ENCODE data around the gene SEC16A.

Gene SEC16A

GRCh38 chr9:136530461-136531089, 47.7 kb upstream of the SEC16A start:
- no peak overlapping the region for H3K27ac ChIP-seq
- no peaks in the 10 kb centered on the region for H4K20me1 ChIP-seq (ENCODE audit: insufficient read depth)
- TF ChIP-seq, protein P1, sequence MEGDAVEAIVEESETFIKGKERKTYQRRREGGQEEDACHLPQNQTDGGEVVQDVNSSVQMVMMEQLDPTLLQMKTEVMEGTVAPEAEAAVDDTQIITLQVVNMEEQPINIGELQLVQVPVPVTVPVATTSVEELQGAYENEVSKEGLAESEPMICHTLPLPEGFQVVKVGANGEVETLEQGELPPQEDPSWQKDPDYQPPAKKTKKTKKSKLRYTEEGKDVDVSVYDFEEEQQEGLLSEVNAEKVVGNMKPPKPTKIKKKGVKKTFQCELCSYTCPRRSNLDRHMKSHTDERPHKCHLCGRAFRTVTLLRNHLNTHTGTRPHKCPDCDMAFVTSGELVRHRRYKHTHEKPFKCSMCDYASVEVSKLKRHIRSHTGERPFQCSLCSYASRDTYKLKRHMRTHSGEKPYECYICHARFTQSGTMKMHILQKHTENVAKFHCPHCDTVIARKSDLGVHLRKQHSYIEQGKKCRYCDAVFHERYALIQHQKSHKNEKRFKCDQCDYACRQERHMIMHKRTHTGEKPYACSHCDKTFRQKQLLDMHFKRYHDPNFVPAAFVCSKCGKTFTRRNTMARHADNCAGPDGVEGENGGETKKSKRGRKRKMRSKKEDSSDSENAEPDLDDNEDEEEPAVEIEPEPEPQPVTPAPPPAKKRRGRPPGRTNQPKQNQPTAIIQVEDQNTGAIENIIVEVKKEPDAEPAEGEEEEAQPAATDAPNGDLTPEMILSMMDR (conservative IDR thresholded peaks at IDR 0.05; ENCODE audit: low read depth, low read length), result no peak
- H3K27me3 ChIP-seq (ENCODE audit: insufficient read depth, low read depth), result peaks cover 61% of the 10 kb centered on the region
- H3K4me2 ChIP-seq, result no peak overlapping the region
- H2AFZ ChIP-seq (ENCODE audit: low read depth), result no peak overlapping the region
- H3K4me3 ChIP-seq (IDR thresholded peaks at IDR 0.05; ENCODE audit: insufficient read depth, low read depth, low read length), result no peak overlapping the region
- no peaks in the 10 kb centered on the region for H3K36me3 ChIP-seq (ENCODE audit: insufficient read depth)
- no peaks in the 10 kb centered on the region for H3K79me2 ChIP-seq (ENCODE audit: insufficient read depth, low read depth)
- H3K9ac ChIP-seq, result no peak overlapping the region
- H3K4me1 ChIP-seq (ENCODE audit: low read depth, poor library complexity, severe bottlenecking), result no peaks in the 10 kb centered on the region

GRCh38 chr9:136529516-136530460, 46.9 kb upstream of the SEC16A start:
- TF ChIP-seq, protein P1 (conservative IDR thresholded peaks at IDR 0.05; ENCODE audit: low read depth, low read length), result no peak
- no peak overlapping the region for H3K4me2 ChIP-seq
- no peak overlapping the region for H2AFZ ChIP-seq (ENCODE audit: low read depth)
- no peaks in the 10 kb centered on the region for H3K4me1 ChIP-seq (ENCODE audit: low read depth, poor library complexity, severe bottlenecking)
- H3K79me2 ChIP-seq (ENCODE audit: insufficient read depth, low read depth), result no peaks in the 10 kb centered on the region
- H3K4me3 ChIP-seq (IDR thresholded peaks at IDR 0.05; ENCODE audit: insufficient read depth, low read depth, low read length), result no peak overlapping the region
- H3K27me3 ChIP-seq (ENCODE audit: insufficient read depth, low read depth), result peaks cover 65% of the 10 kb centered on the region
- H3K9ac ChIP-seq, result no peak overlapping the region
- H3K36me3 ChIP-seq (ENCODE audit: insufficient read depth), result no peaks in the 10 kb centered on the region
- no peaks in the 10 kb centered on the region for H4K20me1 ChIP-seq (ENCODE audit: insufficient read depth)
- H3K27ac ChIP-seq, result no peak overlapping the region

GRCh38 chr9:136528716-136529341, 46.0 kb upstream of the SEC16A start:
- no peaks in the 10 kb centered on the region for H3K4me1 ChIP-seq (ENCODE audit: low read depth, poor library complexity, severe bottlenecking)
- no peak overlapping the region for H3K4me3 ChIP-seq (IDR thresholded peaks at IDR 0.05; ENCODE audit: insufficient read depth, low read depth, low read length)
- H3K27ac ChIP-seq, result no peak overlapping the region
- TF ChIP-seq, protein P1 (conservative IDR thresholded peaks at IDR 0.05; ENCODE audit: low read depth, low read length), result no peak
- no peak overlapping the region for H3K9ac ChIP-seq
- H3K36me3 ChIP-seq (ENCODE audit: insufficient read depth), result no peaks in the 10 kb centered on the region
- H3K4me2 ChIP-seq, result no peak overlapping the region
- H2AFZ ChIP-seq (ENCODE audit: low read depth), result no peak overlapping the region
- H4K20me1 ChIP-seq (ENCODE audit: insufficient read depth), result no peaks in the 10 kb centered on the region
- H3K79me2 ChIP-seq (ENCODE audit: insufficient read depth, low read depth), result no peaks in the 10 kb centered on the region
- peaks cover 63% of the 10 kb centered on the region for H3K27me3 ChIP-seq (ENCODE audit: insufficient read depth, low read depth)

GRCh38 chr9:136527721-136528710, 45.2 kb upstream of the SEC16A start:
- Histone ChIP-seq H3K36me3 (ENCODE audit: insufficient read depth) (no peaks in the 10 kb centered on the region), H3K9ac (no peak overlapping the region), H3K4me2 (no peak overlapping the region), H3K4me3 (IDR thresholded peaks at IDR 0.05; ENCODE audit: insufficient read depth, low read depth, low read length) (no peak overlapping the region), H2AFZ (ENCODE audit: low read depth) (no peak overlapping the region), H3K27ac (no peak overlapping the region), H3K4me1 (ENCODE audit: low read depth, poor library complexity, severe bottlenecking) (no peaks in the 10 kb centered on the region), H4K20me1 (ENCODE audit: insufficient read depth) (no peaks in the 10 kb centered on the region), H3K79me2 (ENCODE audit: insufficient read depth, low read depth) (no peaks in the 10 kb centered on the region), H3K27me3 (ENCODE audit: insufficient read depth, low read depth) (peaks cover 60% of the 10 kb centered on the region)
- TF ChIP-seq, protein P1 (conservative IDR thresholded peaks at IDR 0.05; ENCODE audit: low read depth, low read length), result no peak
